HG02943 (cell line): ENCODE results near the gene TWIST2.

Experiments used
- ATAC-seq: cut with Tn5 transposase; IDR thresholded peaks from one replicate; pipeline ENCODE4 v1.9.1; 2021; ENCODE audit warnings: mild to moderate bottlenecking, low read depth, moderate library complexity; ENCODE audit not compliant: unreplicated experiment

TWIST2 gene

DNA sequence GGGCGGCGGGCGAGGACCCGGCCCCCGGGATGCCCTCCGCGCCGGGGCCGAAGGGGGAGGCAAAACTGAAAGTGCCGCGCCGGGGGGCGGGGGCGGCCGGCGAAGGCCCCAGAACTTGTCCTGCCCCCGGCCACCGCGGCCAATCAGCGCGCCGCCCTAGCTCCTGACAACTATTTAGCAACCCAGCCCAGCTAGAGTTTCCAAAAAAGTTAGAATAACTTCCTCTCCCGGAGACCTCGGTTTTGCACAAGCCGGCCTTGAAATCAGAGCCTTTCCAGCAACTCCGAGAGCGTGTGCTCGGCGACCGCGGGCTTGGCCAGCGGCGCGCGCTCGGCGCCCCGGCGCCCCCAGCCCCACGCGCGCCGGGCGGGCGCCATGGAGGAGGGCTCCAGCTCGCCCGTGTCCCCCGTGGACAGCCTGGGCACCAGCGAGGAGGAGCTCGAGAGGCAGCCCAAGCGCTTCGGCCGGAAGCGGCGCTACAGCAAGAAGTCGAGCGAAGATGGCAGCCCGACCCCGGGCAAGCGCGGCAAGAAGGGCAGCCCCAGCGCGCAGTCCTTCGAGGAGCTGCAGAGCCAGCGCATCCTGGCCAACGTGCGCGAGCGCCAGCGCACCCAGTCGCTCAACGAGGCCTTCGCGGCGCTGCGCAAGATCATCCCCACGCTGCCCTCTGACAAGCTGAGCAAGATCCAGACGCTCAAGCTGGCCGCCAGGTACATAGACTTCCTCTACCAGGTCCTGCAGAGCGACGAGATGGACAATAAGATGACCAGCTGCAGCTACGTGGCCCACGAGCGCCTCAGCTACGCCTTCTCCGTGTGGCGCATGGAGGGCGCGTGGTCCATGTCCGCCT is at the start of gene TWIST2:
Gene TWIST2, plus strand, starts transcription at position 245 of the 850 bp plus-strand sequence. Its CDS starts 131 bp downstream, at position 376.
- no peak for ATAC-seq

DNA sequence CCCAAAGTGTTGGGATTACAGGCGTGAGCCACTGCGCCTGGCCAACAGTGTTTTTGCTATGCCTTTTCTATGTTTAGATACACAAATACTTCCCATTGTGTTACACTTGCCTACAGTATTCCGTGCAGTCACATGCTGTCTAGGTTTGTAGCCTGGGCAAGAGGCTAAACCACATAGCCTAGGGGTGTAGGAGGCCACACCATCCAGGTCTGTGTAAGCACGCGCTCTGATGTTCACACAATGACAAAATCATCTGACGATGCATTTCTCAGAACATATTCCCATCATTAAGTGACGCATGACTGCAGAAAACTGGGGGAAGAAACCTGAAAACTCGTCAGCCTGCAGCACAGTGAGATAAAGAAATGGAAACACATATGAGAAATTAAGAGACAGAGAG is 46.1 kb upstream of the TWIST2 start:
- ATAC-seq = no peak

DNA sequence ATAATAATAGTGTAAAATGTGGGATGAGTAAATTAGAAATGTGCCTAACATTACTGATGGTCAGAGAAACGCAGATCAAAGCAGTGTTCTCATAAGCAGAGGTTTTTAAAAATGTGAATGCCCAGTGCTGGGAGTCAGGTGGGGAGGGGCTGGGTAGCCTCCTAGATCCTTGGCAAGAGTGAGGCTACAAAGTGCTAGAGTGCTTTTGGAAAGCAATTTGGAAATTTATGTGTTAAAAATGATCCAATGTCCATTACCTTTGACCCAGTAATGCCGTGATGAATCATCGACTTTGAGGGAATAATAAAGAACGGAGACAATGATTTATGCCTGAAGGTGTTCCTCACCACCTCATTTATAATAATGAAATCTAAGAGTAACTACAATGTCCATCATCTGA is 44.9 kb upstream of the TWIST2 start:
- no peak for ATAC-seq

DNA sequence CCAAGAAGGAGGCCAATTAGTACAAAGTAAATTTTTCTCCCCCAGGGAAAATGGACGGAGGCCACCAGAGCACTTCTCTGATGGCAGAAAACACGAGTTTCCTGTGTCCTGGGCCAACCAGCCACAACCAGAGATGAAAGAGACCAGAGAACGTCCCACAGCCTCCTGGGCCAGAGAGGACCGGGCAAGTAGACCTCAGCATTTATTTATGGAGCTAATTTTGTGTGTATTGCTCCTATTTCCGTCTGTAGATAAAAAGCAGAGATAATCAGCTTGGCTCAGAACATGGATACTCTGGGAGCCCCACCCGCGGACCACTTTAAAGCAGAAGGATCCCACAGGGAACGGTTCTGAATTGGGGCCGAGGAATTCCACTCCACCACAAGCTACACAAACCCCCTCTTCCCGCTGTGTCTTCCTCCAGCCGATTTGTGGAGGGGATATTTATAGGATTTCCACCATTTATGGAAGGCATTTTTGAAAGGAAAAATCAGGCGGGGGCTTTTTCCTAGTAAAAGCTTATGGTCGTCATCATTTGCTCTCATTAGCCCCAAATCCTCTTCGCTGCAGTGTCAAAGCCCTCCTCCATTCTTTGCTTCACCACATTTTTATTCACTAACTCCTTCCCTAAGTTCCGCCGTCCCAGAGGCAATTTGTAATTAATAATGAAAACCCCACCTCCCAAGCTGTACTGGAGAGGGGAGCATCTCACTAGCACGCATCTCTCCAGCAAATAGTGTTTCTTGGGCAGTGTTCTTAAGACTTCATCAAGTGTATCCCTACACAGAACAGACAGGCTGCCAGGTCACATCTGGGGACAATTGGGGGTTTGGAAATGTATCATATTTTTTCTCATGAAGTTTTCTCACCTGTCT is 43.7 kb upstream of the TWIST2 start:
- ATAC-seq = no peak

DNA sequence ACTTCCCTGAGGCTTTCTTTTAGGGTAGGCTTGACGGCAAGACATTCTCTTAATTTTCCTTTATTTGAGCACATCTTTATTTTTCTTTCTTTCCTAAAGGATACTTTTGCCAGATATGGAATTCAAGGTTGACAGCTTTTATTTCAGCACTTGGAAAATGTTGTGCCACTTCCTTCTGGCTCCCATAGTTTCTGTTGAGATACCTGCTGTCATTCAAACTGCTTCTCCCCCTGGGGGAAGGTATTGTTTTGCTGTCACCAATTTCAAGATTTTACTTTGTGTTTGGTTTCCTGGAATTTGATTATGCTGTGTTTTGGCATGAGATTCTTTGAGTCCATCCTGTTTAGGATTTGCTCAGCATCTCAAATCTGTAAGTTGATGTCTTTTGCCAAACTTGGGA is 39.1 kb upstream of the TWIST2 start:
- no peak for ATAC-seq

DNA sequence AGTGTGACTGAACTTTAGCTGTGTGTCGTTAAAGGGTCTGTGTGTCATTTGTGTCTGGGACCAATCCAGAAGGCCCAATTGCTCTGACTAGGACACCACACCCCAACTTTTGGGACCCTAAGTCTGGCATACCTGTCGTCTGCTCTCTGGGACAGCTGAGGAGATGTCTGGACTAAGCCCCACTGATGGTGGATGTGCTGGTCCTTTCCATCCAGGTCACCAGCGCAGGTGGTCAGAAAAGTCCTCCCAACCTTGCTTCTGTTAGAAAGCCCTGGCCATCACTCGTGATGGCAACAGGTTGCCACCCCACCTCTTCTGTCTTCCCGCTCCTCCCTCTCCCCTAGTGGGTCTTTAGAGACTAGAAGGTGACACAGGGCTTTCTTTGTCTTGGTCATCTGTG is 37.6 kb upstream of the TWIST2 start:
- ATAC-seq = no peak

DNA sequence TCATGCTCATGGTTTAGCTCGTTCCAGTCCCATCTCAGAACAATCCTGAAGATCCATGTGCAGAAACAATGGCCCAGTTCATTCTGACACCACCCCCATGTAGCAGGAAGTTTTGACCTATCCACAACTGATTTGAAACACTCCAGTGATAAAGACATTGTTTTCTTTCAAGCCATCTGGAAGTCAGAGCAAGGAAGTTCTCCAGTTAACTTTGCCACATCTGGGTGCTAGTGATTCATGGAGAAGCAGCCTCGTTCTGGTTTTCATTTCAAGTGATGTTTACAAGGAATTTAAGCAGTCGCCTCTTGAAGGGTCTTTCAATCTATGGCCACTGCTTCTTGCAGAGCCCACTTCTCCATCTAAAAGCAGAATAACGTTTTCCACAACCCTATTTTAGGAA is 36.6 kb upstream of the TWIST2 start:
- no peak for ATAC-seq

DNA sequence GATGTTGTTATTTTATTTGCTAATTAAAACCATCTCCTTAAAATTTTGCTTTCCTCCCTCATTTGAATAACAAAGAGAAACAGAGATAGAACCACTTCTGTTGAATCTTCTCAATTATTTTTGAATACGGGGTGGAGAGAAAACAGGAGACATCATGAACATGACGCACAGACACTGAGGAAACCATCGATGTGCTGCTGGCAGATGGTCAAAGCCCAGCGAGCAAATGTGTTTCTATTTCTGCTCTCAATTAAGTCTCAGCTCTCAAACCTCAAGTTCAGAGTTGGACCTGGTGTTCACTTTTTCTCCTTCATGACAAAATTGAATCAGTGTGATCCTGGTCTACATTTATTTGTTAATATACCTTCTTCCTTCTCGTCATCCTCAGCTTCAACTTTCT is 36.1 kb upstream of the TWIST2 start:
- no peak for ATAC-seq

DNA sequence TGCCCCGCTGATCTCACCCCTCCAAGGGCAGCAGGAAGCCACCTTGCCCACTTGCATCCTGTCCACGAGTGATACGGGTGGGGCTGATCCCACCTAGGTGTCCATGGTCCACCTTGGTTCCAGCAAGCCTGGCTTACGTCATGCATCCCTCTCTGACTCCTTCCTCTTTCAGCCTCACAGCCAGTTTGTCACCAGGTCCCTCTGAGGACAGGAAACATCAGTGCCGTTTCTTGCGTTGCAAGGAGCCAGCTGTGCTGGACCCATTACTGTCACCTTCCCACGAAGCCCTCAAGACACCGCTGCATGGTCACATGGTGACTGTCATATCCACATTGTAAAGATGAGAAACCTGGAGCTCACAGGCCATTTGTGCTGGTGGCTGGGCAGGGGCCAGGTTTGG is 34.8 kb upstream of the TWIST2 start:
- ATAC-seq = no peak

DNA sequence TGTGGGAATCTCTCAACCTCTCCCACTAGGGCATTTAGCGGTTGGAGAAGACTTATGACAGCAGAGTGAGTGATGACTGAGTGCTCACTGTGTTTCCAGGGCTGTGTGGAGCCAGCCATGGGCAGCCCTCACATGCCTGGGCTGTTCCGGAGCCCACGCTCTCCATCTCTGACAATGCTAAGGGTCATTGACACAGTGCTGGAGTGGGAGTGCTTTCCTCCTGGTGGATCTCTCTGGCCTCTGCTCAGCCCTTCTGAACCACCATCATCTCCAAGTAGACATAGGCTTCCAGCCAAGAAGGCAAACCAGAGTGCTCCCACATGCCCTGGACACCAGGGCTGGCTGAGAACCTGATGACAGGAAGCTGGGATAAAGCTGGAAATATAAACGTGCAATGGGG is 33.1 kb upstream of the TWIST2 start:
- no peak for ATAC-seq

DNA sequence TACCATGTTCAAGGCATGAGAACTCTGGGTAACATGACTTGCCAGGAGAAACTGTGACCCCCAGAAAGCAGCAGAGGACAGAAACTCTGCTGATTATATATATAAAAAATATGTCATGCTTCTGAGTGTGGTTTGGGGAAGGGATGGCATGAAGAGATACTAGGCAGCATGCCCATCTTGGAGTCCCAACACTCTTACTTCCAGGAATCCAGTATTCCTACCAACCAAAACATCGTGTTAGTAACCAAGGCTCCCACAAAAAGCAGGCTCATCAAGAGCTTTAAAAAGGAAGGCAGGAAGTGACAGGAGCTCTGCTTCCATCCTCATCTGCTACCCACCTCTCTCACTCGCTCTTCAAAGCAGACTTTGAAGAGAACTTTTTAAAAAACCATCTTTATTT is 31.6 kb upstream of the TWIST2 start:
- ATAC-seq = no peak

DNA sequence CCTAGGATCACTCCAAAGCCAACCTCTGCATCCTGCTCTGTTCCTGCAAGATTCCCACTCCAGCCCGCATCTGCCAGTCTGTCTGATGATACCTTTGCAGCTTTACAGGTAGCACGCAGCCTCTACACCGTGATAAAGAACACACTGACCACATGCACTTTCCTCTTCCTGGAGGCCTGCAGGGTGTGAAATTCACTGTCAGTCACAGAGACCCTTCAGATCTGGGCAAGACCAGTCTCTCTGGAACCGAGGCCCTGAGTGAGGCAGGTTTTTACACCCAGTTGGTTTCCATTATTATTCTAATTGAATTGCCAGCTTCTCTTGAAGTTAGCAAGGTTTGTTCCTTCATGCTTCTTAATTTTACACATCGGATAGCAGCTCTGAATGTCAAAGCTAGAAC is 30.5 kb upstream of the TWIST2 start:
- ATAC-seq = no peak

DNA sequence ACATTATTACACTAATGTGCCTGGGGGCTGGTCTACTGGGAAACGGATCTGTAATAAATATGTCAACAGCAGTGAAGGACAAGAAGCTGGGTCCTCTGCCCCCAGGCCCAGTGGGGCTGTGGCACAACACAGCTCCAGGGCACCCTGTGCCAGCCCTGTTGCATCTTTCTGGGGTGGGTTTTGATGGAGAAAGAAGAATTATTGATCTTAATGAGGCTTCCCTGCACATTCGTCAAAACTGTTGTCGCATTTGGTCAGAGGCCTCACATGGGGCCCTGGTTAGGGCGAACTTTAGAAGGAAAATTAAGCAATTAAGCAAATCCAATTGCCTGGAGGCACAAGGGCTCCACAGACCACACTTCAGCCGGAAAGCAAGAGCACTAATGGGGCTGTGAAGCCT is 30.0 kb upstream of the TWIST2 start:
- ATAC-seq = no peak

DNA sequence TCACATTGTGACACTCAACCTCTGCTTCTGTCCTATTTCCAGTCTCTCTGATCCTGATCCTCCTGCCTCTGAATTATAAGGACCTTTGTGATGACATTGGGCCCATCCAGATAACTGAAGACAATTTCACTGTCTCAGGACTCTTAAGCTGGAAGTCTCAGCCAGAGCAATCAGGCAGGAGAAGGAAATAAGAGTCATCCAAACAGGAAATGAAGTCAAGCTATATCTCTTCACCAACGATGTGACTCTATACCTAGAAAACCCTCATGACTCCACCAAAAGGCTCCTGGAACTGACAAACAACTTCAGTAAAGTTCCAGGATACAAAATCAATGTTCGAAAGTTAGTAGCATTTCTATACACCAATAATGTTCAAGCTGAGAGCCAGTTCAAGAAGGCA is 29.3 kb upstream of the TWIST2 start:
- ATAC-seq = no peak

DNA sequence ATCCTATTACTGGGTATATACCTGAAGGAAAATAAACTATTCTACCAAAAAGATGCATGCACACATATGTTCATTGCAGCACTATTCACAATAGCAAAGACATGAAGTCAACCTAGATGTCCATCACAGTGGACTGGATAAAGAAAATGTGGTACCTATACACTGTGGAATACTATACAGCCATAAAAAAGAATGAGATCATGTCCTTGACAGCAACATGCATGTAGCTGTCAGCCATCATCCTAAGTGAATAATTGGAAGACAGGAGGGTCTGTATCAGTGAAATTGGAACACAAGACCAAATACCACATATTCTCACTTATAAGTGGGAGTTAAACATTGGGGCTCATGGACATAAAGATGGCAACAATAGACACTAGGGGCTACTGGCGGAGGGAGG is 27.7 kb upstream of the TWIST2 start:
- ATAC-seq = no peak

DNA sequence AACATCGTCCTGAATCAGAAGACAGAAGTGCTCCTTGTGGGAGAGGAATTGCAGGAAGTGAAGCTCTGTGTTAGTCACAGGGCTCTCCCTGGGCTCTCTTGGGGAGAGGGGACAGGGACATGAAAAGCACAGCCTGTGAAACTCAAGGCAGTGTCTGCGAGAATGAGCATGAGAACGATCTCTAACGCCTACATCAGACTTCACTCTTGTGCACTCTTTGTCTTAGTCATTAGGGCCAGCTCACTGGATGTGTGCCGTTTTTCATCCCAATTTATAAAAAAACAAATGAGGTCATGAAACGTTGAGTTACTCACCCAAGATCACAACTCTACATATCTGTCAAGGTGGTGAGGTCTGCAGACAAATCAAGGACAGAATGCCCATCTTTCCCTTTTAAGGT is 27.0 kb upstream of the TWIST2 start:
- no peak for ATAC-seq

DNA sequence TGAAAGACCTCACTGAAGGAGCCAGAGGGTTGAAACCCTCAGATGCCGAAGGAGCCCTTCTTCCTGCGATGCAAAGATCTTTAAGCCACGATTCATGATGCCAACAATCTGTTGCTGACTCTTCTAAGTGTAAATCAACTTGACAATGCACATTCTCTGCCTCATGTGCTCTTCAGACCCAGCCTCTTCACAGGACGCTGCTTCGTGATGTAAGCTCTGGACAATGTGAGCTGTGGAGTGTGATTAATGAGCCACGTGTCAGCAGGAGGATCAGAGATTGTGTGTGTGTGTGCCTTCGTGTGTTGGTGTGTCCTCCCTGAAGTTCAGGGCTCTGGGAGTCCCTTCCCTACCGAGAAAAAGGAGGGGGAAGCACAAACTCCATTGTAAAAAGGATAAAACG is 26.5 kb upstream of the TWIST2 start:
- ATAC-seq = no peak

DNA sequence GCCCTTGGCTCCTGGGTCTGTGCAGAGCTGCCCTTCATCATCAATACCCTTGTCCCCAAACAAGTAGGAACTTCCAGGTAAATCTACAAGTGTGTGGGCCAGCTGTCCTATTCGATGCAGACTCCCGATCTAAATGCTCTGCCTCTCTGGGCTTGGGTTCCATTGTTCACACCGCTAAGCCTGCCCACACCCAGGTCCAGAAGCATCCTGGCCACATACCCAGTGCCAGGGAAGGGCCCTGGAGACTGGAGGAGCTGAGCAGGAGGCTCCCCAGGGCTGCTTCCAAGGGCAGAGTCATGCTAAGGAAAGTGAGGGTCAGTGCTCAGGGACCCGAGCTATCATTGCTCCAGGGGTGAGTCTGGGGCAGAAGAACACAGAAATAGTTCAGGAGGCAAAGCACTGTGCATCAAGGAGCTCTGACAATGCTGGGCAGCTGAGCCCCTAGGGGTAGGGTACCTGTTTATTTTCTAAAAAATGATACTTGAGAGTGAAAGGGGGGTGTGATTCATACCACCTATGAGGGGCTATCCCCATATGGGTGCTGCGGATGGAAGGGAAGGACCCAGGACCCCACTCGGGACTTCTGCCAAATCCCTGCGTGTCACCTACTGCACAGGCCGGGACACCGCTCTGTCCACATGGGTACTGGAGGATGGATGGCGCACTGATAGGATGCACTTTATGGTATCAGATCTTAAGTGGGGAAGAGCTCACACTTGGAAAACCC is 25.8 kb upstream of the TWIST2 start:
- no peak for ATAC-seq

DNA sequence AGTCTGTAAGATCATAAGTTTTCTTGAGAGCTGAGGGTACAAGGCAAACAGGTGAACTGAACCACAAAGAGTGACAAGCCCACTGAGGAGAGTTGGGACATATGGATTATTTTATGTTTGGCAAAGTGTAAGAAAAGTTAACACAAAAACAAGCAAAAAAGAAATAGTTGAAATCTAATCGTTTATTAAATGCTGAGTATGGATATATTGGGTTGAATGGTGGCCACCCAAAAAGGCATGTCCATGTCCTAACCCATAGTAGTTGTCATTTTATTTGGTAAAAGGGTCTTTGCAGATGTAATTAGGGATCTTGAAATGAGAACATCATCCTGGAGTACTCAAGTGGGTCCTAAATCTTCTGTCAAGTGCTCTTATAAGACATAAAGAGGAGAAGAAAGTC is 24.9 kb upstream of the TWIST2 start:
- no peak for ATAC-seq

DNA sequence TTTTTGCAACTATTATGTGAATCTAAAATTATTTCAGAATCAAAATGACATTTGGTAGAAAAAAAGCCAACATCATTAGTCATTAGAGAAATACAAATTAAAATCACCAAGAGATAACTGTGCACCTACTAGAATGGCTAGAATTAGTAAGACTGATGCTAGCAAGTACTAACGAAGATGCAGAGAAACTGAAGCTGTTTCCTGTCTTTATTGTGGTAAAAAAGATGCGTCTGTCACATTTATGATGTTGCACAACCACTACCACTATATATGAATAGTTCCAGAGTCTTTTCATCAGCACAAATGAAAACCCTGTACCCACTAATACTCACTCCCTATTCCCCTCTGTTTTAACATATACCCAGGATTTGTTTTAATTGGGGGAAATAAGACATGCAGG is 16.7 kb upstream of the TWIST2 start:
- ATAC-seq = no peak

DNA sequence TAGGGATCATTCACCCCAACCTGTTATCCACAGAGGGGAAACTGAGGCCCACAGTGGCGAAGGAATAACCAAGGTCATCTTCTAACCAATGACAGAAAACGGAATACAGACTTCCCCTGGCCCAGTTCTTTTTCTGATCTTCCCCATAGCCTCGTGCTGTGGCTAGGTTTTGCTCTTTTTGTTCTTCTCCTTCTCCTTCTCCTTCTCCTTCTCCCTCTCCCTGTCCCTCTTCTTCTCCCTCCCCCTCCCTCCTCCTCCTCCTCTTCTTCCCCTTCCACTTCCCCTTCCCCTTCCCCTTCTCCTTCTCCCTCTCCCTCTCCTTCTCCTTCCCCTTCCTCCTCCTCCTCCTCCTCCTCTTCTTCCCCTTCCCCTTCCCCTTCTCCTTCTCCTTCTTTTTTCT is 12.9 kb upstream of the TWIST2 start:
- ATAC-seq = no peak
